ENCODE data around the gene FRMPD2.

DNA sequence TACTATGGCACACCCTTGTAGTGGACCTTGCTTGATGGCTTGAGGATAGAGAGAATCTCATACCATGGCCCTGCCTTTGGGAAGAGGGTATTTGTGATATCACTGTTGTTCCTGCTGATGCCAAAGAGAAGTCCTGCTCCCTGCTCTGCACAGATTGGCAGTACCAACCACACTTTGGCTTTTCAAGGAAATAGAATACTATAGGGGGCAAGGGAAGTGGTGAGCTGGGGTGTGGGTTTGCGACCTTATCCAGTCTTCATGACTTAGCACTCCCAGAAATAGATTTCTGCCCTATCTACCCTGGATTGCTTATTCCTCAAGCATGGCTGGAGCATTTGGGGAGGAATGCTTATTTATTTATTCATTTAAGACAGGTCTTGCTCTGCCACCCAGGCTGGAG lies 25.2 kb upstream of the FRMPD2 start:
- TF ChIP-seq, protein P1, sequence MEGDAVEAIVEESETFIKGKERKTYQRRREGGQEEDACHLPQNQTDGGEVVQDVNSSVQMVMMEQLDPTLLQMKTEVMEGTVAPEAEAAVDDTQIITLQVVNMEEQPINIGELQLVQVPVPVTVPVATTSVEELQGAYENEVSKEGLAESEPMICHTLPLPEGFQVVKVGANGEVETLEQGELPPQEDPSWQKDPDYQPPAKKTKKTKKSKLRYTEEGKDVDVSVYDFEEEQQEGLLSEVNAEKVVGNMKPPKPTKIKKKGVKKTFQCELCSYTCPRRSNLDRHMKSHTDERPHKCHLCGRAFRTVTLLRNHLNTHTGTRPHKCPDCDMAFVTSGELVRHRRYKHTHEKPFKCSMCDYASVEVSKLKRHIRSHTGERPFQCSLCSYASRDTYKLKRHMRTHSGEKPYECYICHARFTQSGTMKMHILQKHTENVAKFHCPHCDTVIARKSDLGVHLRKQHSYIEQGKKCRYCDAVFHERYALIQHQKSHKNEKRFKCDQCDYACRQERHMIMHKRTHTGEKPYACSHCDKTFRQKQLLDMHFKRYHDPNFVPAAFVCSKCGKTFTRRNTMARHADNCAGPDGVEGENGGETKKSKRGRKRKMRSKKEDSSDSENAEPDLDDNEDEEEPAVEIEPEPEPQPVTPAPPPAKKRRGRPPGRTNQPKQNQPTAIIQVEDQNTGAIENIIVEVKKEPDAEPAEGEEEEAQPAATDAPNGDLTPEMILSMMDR (IDR thresholded peaks at IDR 0.05; ENCODE audit: low read length) = no peak
- TF ChIP-seq EZH2 (IDR thresholded peaks at IDR 0.05; ENCODE audit: borderline replicate concordance, low read length) = no peak
